Stimulated activated CD4-positive, alpha-beta T cell treated with anti-CD3 and anti-CD28 coated beads, TNF-alpha, amount 100 ng/mL, for 4 hours (primary cell): ENCODE results near the gene ERFE.

Source experiments
- DNase-seq, 3 experiments: peaks; one replicate each; pipeline ENCODE4 v3.0.0-alpha.2; 2020; ENCODE audit warnings: low read depth in 3 of 3

The ERFE gene

GRCh38 chr2:238155051-238155760, 3.6 kb upstream of the ERFE start:
- DNase-seq = no peak

DNA sequence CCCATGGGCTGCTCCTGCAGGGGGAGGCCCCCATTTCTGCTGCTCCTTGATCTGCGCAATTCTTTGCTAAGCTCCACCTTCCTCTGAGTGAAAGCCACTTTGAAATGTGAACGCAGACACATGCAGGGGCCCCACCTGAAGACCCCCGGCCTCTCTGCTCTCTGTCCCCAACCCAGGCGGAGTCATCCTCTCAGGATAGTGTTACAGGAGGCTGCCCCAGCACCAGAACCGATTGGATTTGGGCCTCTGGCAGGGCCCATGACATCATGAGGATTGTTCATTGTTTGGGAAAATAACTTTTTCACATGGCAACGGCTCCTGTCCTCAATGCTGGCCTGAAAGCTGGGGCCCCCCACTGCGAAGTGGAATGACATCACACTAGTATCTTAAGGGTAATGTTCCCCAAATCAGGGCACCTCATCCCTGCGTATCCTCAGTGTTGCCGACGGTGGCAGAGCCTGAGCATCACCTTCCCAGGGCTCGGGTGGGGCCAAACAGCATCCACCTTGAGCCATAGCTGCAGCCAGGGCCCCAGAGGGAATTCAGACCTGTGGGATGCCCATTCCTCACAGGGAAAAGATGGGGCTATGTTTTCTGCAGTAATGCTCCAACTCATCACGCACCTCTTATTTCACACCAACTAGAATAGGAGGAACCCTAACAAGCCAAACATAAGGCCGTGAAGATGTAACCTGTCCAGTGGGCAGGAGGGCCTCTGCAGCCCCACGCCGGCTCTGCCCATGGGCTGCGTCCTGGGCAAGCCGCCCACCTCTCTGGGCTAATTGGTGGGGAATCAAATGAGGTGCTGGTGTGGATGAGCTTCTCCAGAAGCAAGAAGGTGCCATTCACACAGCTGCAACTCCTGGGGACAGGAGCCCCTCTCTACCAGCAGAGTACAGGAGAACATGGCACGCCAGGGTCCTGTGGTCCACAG, 2.7 kb upstream of the ERFE start:
- no peak for DNase-seq

DNA sequence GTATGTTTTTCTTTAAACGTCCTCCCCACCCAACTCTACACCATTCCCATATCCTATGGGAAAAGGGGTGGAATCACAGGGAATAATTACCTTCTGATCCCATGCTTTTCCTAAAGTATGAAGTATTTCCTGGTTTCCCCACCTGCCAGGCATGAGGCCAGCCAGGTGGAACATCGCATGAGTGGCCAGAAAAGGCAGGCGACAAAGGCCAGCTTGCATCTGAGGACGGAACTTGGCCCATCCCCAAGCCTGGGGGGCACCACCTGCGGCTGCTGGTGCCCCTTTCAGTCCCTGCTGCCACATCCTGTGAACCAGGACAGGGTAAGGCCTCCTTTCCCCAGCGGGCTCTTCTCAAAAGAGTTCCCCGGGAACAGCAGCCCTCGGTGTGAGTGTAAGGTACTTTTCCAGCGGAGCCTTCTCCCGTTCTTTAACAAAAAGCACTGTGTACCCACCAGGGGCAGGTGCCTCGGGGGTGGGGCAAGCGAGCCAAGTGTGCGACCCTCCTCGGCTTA, 1.2 kb upstream of the ERFE start:
- DNase-seq = no peak

GRCh38 chr2:238158018-238158508, 707 bp upstream of the ERFE start:
- DNase-seq = no peak

- DNase-seq = no peak
These were observed 335 bp downstream of the ERFE start for GRCh38 chr2:238159071-238159539.

- no peak for DNase-seq
These were observed 963 bp downstream of the ERFE start for GRCh38 chr2:238159661-238160205.

DNA sequence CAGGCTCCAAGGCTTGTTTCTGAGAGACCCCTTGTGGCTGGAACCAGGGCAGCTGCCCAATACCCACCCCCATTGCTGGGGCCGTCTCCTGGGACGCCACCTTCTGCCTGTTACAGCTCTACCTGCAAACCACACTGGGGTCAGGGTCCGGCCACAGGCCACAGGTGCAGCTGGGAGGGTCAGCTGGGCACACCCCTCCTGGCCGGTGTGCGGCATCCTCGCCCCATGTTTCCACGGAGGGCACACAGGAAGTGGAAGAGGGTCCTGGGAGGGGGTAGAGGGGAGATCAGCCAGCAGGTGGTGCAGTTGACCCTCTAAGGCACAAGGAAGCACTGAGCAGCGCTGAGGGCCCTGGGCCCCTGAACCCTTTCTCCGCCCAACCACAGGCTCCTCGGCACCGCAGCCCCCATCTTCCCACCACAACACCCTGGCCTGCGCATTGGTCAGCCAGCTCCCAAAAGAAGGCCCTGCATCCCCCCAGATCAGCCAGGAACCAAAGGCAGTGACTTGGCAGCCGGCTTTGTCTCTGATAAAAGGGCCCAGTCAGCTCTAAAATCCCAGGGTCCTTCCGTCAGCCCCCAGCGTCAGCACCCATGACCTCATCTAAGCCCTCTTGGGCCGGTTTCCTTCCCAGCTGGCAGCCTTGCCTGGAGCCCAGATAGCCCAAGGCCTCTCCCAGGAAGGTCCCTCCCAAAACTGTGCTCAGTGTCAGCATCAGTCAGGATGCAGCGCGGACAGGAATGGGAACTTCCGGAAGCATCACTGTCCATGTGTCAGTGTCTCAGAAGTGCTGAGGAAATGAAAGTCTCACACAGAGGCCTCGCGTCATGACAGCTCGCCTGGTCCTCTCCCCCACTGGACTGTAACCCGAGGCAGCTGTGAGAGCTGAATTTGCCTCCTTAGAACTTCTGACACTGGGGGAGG, 1.7 kb downstream of the ERFE start:
- DNase-seq = no peak

DNA sequence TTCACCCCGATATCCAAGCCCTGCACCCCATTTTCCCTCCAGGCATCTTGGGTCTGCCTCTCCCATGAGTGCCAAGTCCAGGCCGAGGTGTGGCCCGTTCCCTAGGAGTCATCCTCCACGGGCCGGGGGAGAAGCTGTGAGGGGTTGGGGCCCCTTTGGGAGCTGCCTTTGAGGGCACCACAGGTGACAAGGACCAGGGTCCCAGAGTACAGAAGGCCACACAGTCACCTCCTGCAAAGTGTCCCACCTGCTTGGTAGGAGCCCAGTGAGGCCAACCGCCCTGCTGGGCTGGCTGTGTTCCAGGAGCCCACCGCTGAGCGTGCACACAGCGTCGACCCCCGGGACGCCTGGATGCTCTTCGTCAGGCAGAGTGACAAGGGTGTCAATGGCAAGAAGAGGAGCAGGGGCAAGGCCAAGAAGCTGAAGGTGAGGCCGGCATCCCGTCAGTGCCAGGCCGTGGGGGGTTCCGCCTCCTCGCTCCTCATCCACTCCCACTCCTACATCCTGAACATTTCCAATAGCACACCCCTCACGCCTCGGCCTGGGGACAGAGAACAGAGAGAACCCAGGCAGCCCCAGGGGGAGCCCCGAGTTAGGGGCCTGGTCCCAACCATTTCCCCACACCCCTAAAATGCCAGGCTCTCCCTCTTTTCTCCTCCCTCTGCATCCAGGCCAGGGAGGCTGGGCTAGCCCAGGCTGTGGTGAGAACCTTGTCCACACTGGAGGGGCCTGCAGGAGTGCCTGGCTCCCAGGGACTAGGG, 2.7 kb downstream of the ERFE start:
- no peak for DNase-seq

- no peak for DNase-seq
These were observed 3.6 kb downstream of the ERFE start for GRCh38 chr2:238162251-238162845.

- DNase-seq = no peak
These were observed 4.2 kb downstream of the ERFE start for GRCh38 chr2:238162846-238163441.

GRCh38 chr2:238163481-238164198, 4.9 kb downstream of the ERFE start:
- DNase-seq = no peak

DNA sequence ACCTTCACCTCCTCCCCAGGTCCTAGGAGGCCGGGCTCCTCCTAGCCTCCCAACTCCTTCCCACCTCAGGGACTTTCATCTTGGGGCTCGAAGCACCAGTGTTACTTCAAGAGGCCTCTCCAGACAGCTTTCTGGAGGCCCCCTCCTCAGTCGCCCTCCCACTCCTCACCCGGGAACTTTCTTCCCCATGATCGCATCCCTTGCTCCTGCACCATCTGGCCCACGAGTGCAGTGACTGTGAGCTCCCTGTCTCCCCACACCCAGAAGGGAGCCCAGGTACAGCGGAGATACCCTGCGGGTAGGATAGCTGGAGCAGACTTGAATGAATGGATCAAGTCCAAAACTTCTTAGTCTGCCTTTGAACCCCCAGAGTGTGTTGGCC, 6.1 kb downstream of the ERFE start:
- no peak for DNase-seq

- DNase-seq = no peak
These were observed 6.6 kb downstream of the ERFE start for GRCh38 chr2:238165288-238165921.

- no peak for DNase-seq
These were observed 7.9 kb downstream of the ERFE start for GRCh38 chr2:238166391-238167343.

DNA sequence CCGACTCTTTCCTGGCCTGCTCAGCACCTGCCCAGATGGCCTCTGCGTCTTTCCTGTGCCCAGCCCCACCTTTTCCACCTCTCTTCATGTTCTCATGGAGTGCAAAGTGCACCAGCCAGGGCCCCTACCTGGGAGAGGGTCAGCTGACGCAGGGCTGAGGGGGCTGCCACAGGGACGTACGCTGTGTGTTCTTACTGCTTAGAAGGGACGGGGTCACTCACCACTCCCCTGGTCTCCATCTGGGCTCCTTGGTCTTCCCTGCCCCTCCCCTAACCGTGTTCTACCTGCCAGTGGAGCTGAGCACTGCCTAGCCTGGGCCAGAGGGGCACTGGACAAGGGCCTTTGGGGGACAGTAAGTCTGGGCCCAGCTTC, 8.6 kb downstream of the ERFE start:
- DNase-seq = no peak

DNA sequence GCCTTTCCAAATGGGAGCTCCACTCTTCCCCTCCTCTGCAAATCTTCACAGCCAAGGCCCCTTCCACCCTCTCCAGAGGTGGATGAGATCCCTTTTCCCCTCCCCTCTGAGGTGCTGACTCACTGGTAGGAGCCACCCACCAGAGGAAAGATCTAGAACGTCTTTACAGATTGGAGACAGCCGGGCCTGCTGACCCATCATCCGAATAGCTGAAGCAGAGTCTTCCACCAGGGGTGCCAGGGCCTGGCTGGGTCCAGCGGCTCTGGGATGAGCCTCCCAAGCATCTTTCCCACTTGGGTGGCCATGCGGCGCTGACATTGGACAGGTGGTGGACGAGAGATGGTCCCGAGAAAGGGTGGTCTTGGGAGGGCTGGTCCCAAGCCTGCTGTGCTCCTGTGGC, 9.0 kb downstream of the ERFE start:
- DNase-seq = no peak
